Muscle layer of colon (tissue), 2 donors: Measurements from ENCODE around the gene ASPHD1.
A peak's percentile ranks its signal among the peaks of the same experiment; 100 is the strongest.
"Not testable (repeated sequence)": the region's sequence is repeated elsewhere in the genome, so short reads cannot be mapped to it uniquely, and the experiment has no call there.

Experiments
- H3K27ac ChIP-seq: one replicate; pipeline ENCODE4 v1.7.0; 2013; ENCODE audit warnings: low read depth, mild to moderate bottlenecking, low read length, moderate library complexity
- H3K27me3 ChIP-seq, 2 donors: one replicate each; pipeline ENCODE4 v1.7.0; 2013; ENCODE audit warnings: low read length in 2 of 2, mild to moderate bottlenecking in 2 of 2; ENCODE audit not compliant: insufficient read depth in 2 of 2, control insufficient read depth in 1 of 2
- H3K36me3 ChIP-seq: one replicate; pipeline ENCODE4 v1.7.0; 2013; ENCODE audit warnings: mild to moderate bottlenecking, low read length; ENCODE audit not compliant: insufficient read depth
- H3K4me1 ChIP-seq: one replicate; pipeline ENCODE4 v1.7.0; 2013; ENCODE audit warnings: mild to moderate bottlenecking, low read length; ENCODE audit not compliant: insufficient read depth
- H3K4me3 ChIP-seq, 2 donors: one replicate each; pipeline ENCODE4 v1.7.0; 2013; ENCODE audit warnings: low read length in 2 of 2, low read depth in 1 of 2, mild to moderate bottlenecking in 1 of 2, moderate library complexity in 1 of 2
- H3K9ac ChIP-seq: one replicate; pipeline ENCODE4 v1.7.0; 2013; ENCODE audit warnings: low read length
- H3K9me3 ChIP-seq: one replicate; pipeline ENCODE4 v1.7.0; 2013; ENCODE audit warnings: mild to moderate bottlenecking, low read length
- donor health status: abdominal sarcoma.
- donor health status: Adenocarcinoma of cecum.

The ASPHD1 gene

GRCh38 chr16:29925781-29926710 is 25.8 kb downstream of the ASPHD1 start, which contains the start of gene KCTD13:
TSS of gene KCTD13 (minus strand) at chr16:29926226. CDS start at chr16:29926033, 193 bp downstream.
- peak within 1 kb of the TSS; percentile 77 to 78 for H3K4me3 ChIP-seq
- H3K4me1 ChIP-seq = peaks cover 20% of the 10 kb centered on the region
- H3K27me3 ChIP-seq = no peaks in the 10 kb centered on the region
- H3K9me3 ChIP-seq = no peaks in the 10 kb centered on the region
- H3K27ac ChIP-seq = peak within 1 kb of the TSS; percentile 96
- H3K9ac ChIP-seq = peak within 1 kb of the TSS; percentile 73
- H3K36me3 ChIP-seq = peaks cover 14% of the 10 kb centered on the region

- Histone ChIP-seq H3K4me1 (peaks cover 20% of the 10 kb centered on the region), H3K27ac (peak overlapping the region; percentile 96), H3K9ac (peak overlapping the region; percentile 37), H3K36me3 (peaks cover 9% of the 10 kb centered on the region), H3K4me3 (peak overlapping the region; percentile 77 to 78), H3K9me3 (no peaks in the 10 kb centered on the region), H3K27me3 (no peaks in the 10 kb centered on the region)
Measured at GRCh38 chr16:29926711-29927052, 26.4 kb downstream of the ASPHD1 start.

DNA sequence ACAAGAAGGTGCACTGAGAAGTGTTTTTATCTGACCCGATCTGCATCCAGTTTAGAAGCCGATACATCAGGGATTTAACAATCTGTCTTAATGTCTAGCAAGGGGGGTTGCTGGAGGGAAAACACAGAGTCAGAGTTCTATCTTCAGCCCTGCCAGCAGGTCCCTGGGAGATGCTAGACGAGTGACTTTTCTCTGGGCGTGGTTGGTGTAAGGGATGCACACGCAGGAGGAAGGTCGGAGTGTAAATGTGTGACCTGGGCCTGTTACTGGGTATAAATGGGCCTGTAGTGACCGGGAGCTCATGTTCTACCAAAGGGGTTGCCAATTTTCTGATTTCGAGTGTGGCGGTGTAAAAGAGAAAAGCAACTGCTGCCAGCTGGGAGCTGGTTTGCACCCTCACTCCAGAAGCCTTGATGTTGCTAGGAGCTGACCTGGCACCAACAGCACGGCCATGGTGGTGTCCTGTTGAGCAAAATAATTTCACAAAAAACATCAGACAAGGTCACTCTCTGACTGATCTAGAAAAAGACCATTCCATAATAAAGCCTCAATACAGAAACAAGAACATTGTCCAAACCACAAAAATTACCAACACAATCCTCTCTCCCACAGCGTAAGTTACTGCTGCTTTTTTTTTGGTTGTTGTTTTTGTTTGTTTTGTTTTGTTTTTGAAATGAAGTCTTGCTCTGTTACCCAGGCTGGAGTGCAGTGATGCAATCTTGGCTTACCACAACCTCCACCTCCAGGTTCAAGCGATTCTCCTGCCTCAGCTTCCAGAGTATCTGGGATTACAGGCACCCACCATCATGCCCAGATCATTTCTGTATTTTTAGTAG is 27.0 kb downstream of the ASPHD1 start:
- Histone ChIP-seq H3K9me3 (no peaks in the 10 kb centered on the region), H3K27ac (peak overlapping the region; percentile 96), H3K9ac (peak overlapping the region; percentile 37), H3K4me3 (peak overlapping the region; percentile 77 to 78), H3K36me3 (peaks cover 3% of the 10 kb centered on the region), H3K4me1 (peaks cover 20% of the 10 kb centered on the region), H3K27me3 (no peaks in the 10 kb centered on the region)

GRCh38 chr16:29931750-29932149 is 31.5 kb downstream of the ASPHD1 start:
- not testable (repeated sequence) for H3K27me3 ChIP-seq, H3K9ac ChIP-seq, H3K9me3 ChIP-seq, H3K27ac ChIP-seq, H3K36me3 ChIP-seq, H3K4me1 ChIP-seq, H3K4me3 ChIP-seq

- H3K4me1 ChIP-seq = peaks cover 13% of the 10 kb centered on the region
- H3K4me3 ChIP-seq = no peak overlapping the region
- no peak overlapping the region for H3K27ac ChIP-seq
- H3K9ac ChIP-seq = no peak overlapping the region
- no peaks in the 10 kb centered on the region for H3K27me3 ChIP-seq
- H3K36me3 ChIP-seq = no peaks in the 10 kb centered on the region
- no peaks in the 10 kb centered on the region for H3K9me3 ChIP-seq
Measured at GRCh38 chr16:29940656-29941055, 40.4 kb downstream of the ASPHD1 start.

GRCh38 chr16:29943846-29944799 is 43.8 kb downstream of the ASPHD1 start:
- H3K9me3 ChIP-seq = no peaks in the 10 kb centered on the region
- no peak overlapping the region for H3K4me3 ChIP-seq
- H3K36me3 ChIP-seq = no peaks in the 10 kb centered on the region
- no peaks in the 10 kb centered on the region for H3K27me3 ChIP-seq
- no peak overlapping the region for H3K9ac ChIP-seq
- peaks cover 13% of the 10 kb centered on the region for H3K4me1 ChIP-seq
- H3K27ac ChIP-seq = peak overlapping the region; percentile 52

DNA sequence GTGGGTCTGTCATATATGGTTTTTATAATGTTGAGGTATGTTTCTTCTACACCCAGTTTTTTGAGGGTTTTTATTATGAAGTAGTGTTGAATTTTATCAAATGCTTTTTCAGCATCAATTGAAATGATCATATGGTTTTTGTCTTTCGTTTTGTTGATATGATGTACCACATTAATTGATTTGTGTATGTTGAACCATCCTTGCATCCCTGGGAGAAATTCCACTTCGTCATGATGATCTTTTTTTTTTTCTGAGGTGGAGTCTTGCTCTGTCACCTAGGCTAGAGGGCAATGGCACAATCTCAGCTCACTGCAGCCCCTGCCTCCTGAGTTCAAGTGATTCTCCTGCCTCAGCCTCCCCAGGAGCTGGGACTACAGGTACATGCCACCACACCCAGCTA is 47.6 kb downstream of the ASPHD1 start:
- no peak overlapping the region for H3K4me3 ChIP-seq
- H3K27me3 ChIP-seq = no peaks in the 10 kb centered on the region
- no peak overlapping the region for H3K27ac ChIP-seq
- no peaks in the 10 kb centered on the region for H3K36me3 ChIP-seq
- peaks cover 13% of the 10 kb centered on the region for H3K4me1 ChIP-seq
- H3K9me3 ChIP-seq = no peaks in the 10 kb centered on the region
- no peak overlapping the region for H3K9ac ChIP-seq

DNA sequence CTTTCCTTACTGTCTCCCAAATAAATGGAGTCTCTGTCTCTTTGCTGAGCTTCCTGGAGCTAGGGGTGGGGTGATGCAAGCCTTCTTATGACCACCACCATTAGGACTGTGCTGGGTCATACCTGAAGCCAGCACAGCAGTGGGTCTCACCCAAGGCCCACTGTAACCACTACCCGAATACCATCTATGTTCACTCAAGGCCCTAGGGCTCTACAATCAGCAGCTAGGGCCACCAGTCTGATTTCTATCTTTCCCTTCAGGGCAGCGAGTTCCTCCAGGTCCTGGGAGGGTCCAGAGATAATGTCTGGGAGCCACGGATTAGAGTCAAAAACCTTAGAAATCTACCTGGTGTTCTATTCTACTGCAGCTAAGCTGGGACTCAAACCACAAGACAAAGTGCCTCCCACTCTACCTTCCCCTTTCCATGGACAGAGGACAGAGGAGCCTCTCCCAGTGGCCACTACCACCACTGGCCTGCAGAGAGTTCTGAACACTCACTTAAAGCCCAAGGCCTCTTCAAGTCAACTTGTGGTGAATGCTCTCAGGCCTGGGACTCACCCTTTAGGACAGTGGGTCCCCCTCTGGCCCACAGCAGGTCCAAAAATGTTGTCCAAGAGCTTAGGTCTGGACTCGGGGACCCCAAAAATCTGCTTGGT is 50.6 kb downstream of the ASPHD1 start:
- H3K27me3 ChIP-seq = no peaks in the 10 kb centered on the region

GRCh38 chr16:29951625-29952365 is 51.5 kb downstream of the ASPHD1 start:
- Histone ChIP-seq H3K9ac (no peak overlapping the region), H3K9me3 (no peaks in the 10 kb centered on the region), H3K36me3 (no peaks in the 10 kb centered on the region), H3K27ac (no peak overlapping the region), H3K4me1 (no peaks in the 10 kb centered on the region), H3K27me3 (no peaks in the 10 kb centered on the region), H3K4me3 (no peak overlapping the region)

More for the DNA sequence above, 50.6 kb downstream of the ASPHD1 start:
- Histone ChIP-seq H3K4me3 (no peak overlapping the region), H3K27ac (no peak overlapping the region), H3K4me1 (no peaks in the 10 kb centered on the region), H3K9ac (no peak overlapping the region), H3K36me3 (no peaks in the 10 kb centered on the region), H3K9me3 (no peaks in the 10 kb centered on the region)
